ENCODE results near the gene LEAP2. TPM values are rescaled to one million over a fixed set of nuclear protein-coding genes. Genes with fewer than 3 reads are reported as not detected.

LEAP2 gene
- total and polyA plus RNA-seq, 11 donors = 0.16 to 2.0 (median 0.91) TPM

DNA sequence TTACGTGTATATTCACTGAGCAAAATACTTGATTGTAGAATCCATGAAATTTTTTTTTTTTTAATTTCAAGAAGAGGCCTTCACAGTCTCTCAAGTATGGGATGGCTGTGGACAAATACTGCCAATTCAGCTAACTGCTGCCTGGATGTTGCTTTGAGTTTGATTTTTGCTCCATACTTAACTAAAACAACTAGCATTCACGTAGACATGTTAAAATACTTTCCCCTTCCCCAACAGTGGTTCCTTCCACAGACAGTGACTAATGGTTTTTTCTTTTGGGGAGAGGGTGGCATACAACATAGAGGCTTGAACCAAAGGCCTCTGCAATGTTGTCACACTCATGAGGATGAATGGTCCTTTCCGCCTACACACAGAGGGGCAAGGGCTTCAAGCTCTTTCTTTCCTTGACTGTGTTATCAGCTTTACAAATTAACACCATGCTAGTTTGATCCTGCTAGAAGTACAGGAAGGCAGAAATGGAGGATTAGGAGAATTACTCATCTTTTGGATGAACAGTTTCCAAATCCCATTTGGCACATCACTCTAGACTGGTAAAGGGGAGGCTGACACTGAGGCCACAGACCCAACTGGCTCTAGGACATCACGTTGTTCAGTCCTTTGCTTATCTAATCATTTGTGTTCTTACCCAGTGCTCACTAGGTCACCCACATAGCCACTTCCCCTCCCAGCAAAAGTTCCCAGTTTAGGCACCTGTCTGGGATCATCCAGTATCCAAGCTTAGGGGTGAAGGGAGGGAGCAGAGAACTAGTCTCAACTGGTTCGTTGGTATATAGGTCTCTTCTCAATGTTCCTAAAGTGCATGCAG is 1.8 kb upstream of the LEAP2 start:
- H3K4me1 ChIP-seq = peaks cover 0 to 56% (median 26%) of the 10 kb centered on the region in 12 donors
- DNase-seq (no peak), ATAC-seq (peak; percentile 8 to 68 (median 36))
- intact Hi-C loops (cut with DNase I) = no loop called here
- no peak overlapping the region for H3K4me3 ChIP-seq
- peak overlapping the region in 8 of 12 donors; percentile 4 to 87 (median 62) for H3K27ac ChIP-seq
- H3K36me3 ChIP-seq = peaks cover 0 to 69% (median 54%) of the 10 kb centered on the region in 9 donors
- TF ChIP-seq POLR2A (IDR thresholded peaks at IDR 0.05) = no peak
- TF ChIP-seq, protein P1, sequence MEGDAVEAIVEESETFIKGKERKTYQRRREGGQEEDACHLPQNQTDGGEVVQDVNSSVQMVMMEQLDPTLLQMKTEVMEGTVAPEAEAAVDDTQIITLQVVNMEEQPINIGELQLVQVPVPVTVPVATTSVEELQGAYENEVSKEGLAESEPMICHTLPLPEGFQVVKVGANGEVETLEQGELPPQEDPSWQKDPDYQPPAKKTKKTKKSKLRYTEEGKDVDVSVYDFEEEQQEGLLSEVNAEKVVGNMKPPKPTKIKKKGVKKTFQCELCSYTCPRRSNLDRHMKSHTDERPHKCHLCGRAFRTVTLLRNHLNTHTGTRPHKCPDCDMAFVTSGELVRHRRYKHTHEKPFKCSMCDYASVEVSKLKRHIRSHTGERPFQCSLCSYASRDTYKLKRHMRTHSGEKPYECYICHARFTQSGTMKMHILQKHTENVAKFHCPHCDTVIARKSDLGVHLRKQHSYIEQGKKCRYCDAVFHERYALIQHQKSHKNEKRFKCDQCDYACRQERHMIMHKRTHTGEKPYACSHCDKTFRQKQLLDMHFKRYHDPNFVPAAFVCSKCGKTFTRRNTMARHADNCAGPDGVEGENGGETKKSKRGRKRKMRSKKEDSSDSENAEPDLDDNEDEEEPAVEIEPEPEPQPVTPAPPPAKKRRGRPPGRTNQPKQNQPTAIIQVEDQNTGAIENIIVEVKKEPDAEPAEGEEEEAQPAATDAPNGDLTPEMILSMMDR (IDR thresholded peaks at IDR 0.05) = no peak
- 73 to 80% (median 78%) methylated on average over 5 of the region's 5 CpGs for WGBS, 4 donors
- H3K27me3 ChIP-seq = no peaks in the 10 kb centered on the region
- no peaks in the 10 kb centered on the region for H3K9me3 ChIP-seq

DNA sequence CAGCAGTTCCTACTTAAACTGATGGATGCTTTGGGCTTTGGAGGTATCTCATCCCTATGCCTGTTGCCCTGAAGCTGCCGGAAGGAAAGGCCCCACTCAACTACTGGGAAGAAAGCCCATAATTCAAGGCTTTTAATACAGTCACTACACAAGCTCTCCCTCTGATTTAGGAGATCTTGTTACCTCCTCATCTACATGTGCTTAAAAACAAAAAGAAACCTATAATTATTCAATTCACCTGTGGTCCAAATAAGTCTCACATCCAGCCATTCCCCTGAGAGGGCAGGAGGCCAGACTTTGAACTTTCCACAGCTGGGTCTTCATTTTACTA is 715 bp upstream of the LEAP2 start:
- intact Hi-C loops (cut with DNase I) = no loop called here
- WGBS, 4 donors = 75 to 92% (median 83%) methylated on average over 1 of the region's 1 CpG
- H3K9me3 ChIP-seq = no peaks in the 10 kb centered on the region
- no peak overlapping the region for H3K4me3 ChIP-seq
- DNase-seq (no peak), ATAC-seq (peak in 1 of 4 donors; percentile 2)
- peaks cover 0 to 57% (median 24%) of the 10 kb centered on the region in 12 donors for H3K4me1 ChIP-seq
- TF ChIP-seq, protein P1 (IDR thresholded peaks at IDR 0.05) = no peak
- TF ChIP-seq POLR2A (IDR thresholded peaks at IDR 0.05) = no peak
- H3K27ac ChIP-seq = peak overlapping the region in 10 of 12 donors; percentile 1 to 87 (median 56)
- peaks cover 0 to 74% (median 60%) of the 10 kb centered on the region in 9 donors for H3K36me3 ChIP-seq
- no peaks in the 10 kb centered on the region for H3K27me3 ChIP-seq

DNA sequence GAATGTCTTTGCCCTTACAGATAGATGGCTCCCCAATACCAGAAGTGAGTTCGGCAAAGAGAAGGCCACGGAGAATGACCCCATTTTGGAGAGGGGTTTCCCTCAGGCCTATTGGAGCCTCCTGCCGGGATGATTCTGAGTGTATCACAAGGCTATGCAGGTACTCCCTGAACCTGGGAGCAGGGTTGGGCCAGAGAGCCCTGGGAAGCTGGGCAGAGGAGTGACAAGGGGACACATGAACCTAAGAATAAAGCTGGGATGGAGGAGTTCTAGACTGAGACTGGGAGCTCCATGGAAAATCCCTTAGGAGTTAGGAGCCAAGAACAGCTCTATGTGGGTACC is 433 bp downstream of the LEAP2 start:
- WGBS, 4 donors = 92 to 100% (median 95%) methylated on average over 3 of the region's 3 CpGs
- no peak overlapping the region for H3K4me3 ChIP-seq
- no peaks in the 10 kb centered on the region for H3K27me3 ChIP-seq
- DNase-seq = no peak
- H3K36me3 ChIP-seq = peaks cover 0 to 74% (median 59%) of the 10 kb centered on the region in 9 donors
- no peak for ATAC-seq
- TF ChIP-seq, protein P1 (IDR thresholded peaks at IDR 0.05) = no peak
- no peak for TF ChIP-seq POLR2A (IDR thresholded peaks at IDR 0.05)
- peaks cover 0 to 53% (median 26%) of the 10 kb centered on the region in 12 donors for H3K4me1 ChIP-seq
- H3K9me3 ChIP-seq = no peaks in the 10 kb centered on the region
- intact Hi-C loops (cut with DNase I) = no loop called here
- peak overlapping the region in 8 of 12 donors; percentile 3 to 87 (median 62) for H3K27ac ChIP-seq

DNA sequence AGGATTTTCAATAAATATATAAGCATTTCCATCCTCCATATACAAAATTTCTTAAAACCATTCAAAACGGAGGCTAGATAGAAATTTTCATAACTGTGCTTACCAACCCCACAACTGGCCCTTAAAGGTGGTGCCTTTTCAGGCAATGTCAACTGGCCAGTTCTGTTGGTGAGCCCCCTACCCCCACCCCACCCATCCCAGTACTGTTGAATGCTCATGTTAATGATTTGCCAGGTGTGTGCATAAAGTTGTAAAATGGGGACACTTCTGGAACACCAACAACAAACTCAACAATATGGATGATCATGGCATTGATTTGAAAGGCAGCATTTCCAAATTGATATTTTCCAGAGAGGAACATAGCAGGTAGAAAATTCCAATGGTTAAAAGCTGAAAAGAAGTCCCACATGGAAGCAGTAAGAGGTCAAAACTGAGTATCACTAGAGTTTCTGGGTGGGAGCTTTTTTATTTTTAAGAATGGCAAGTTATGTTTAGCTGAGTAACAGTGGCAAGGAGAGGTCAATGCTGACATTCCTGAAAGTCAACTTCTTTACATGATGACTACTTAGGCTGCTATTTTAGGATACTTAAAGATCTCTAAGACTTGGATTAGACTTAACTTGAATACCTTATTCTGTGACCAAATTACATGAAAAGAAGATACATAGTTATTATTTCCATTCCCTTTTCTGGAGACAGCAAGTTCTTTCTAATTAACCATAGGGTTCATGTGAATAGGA is 2.7 kb downstream of the LEAP2 start:
- whole genome bisulfite sequencing, 4 donors = 89 to 95% (median 92%) methylated on average over 1 of the region's 1 CpG
- Histone ChIP-seq H3K27ac (peak overlapping the region in 8 of 12 donors; percentile 3 to 63 (median 26)), H3K36me3 (peaks cover 0 to 74% (median 59%) of the 10 kb centered on the region in 9 donors), H3K9me3 (no peaks in the 10 kb centered on the region), H3K27me3 (no peaks in the 10 kb centered on the region), H3K4me3 (no peak overlapping the region), H3K4me1 (peaks cover 0 to 51% (median 26%) of the 10 kb centered on the region in 12 donors)
- ATAC-seq (no peak), DNase-seq (no peak)
- intact Hi-C loops (cut with DNase I) = no loop called here
- TF ChIP-seq, protein P1 (IDR thresholded peaks at IDR 0.05) = no peak
- TF ChIP-seq POLR2A (IDR thresholded peaks at IDR 0.05) = no peak

Measured in heart left ventricle (tissue), 16 donors.